ENCODE measurements around the gene TESK2. TPM values are rescaled to one million over a fixed set of nuclear protein-coding genes. Genes with fewer than 3 reads are reported as not detected.
"Not testable (repeated sequence)": the region's sequence is repeated elsewhere in the genome, so short reads cannot be mapped to it uniquely, and the experiment has no call there.

The TESK2 gene
- total RNA-seq, 1 donor from 2014 or later, result 6.0 TPM

DNA sequence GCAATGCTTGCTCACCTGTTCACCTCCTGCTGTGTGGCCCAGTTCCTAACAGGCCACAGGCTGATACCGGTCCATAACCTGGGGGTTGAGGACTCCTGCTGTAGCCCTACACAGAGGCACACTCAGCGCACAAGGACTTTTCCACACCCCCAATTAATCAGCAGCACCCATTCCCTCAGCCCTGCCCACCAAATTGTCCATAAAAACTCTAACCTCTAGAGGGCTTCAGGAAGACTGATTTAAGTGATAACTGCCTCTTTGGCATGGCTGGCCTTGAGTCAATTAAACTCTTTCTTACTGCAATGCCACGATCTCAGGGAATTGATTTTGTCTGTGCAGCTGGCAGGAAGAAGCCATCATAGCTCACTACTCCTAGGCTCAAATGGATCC, 79.5 kb downstream of the TESK2 start:
- no peak for DNase-seq (ENCODE audit: low spot score)

DNA sequence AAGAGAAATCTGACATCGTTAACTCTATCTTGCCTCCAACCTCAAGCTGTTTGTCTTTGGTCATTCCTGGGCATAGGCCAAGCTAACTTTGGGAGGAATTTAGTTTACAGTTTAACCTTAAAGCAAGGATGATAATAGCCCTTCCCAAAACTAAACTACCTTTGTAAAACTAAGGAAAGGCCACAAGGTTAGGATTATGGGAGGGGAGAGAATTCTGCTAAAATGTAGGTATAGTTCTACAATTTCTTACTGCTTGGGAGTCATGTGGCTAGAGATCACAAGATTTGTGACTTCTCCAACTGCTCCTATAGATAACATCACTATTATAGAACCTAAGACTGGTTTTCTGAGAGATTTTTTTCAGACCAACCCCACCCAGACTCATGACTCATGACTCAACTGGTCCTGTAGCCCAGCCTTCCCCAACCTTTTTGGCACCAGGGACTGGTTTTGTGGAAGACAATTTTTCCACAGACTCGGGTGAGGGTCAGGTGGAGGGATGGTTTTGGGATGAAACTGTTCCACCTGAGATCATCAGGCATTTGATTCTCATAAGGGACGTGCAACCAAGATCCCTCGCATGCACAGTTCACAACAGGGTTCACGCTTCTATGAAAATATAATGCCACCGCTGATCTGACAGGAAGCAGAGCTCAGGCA, 80.0 kb downstream of the TESK2 start:
- no peak for DNase-seq (ENCODE audit: low spot score)

DNA sequence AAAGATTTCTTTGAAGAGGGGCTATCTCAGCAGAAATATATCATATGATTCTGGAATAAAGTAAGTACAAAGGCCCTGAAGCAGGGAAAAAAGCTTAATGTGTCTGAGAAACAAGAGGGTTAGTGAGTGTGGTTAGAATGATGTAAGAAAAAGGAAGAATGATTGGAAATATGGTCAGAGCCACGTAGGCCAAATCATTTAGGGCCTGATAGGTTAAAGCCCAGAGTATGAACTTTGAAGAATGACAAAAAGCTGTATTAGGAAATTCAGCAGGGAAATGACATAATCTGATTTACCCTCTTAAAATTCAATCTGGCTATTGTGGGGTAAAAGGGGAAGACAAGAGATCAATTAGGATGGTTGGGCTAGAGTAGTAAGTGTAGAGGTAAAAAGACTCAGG, 81.7 kb downstream of the TESK2 start:
- no peak for DNase-seq (ENCODE audit: low spot score)

DNA sequence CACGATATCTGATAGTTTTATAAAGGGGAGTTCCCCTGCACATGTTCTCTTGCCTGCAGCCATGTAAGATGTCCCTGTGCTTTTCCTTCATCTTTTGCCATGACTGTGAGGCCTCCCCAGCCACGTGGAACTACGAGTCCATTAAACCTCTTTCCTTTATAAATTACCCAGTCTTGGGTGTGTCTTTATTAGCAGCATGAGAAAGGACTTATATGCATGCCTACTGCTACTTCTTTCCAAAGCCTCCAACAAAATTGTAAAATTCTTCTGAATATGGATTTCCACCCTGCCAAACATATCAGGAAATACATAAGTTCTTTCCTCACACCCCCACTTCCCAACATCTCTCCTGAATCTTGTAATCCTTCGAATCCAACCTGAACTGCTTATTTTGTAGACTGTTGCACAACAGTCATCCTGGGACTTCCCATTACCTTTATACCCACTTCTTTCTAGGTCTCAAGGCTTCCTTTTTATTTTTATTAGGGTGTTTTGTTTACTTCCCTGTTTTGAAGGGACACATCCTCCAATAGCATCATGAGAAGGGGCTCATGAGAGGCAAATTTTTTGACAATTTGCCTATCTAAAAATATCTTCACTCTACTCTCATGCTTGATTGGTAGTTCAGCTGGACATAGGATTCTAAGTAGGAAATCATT, 83.2 kb downstream of the TESK2 start:
- DNase-seq (ENCODE audit: low spot score), result no peak

- no peak for DNase-seq (ENCODE audit: low spot score)
Observed at GRCh38 chr1:45405636-45406035, 85.3 kb downstream of the TESK2 start.

DNA sequence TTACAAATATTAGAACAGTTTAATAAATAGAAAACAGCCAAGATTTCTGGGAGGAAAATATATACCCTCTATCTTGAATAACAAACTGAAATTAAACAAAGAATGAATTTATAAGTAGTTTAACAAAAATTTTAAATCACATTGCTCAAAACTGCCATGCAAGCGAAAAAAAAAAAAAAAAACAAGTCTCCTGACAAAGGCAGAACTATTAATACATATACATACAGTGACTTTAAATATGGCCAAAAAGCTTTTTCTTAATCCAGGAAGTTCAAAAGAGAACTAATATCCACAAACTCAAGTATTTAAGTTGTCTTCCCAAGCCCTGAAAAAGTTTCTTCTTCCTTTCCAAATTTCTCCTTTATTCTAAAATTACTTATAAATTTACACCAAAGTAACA, 87.2 kb downstream of the TESK2 start:
- DNase-seq (ENCODE audit: low spot score), result no peak

GRCh38 chr1:45403298-45403697, 87.7 kb downstream of the TESK2 start:
- no peak for DNase-seq (ENCODE audit: low spot score)

DNA sequence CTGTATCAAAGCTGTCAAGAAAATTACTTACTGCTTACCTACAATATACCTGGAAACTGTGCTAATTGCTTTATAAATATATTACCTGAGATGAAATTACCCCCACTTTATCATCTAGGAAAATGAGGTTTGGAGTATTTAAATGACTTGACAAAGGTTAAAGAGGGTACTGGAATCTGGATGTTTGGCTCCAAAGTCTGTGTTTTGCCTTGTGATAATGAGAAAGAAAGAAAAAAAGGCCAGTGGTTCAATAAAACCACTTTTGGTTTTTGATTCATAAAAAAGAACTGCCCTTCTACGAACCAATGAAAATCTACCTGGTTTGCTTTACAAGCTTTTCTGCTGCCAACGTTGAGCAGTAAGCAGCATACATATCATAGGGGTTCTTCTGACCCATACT, 89.4 kb downstream of the TESK2 start:
- DNase-seq (ENCODE audit: low spot score), result no peak

- no peak for DNase-seq (ENCODE audit: low spot score)
Observed at GRCh38 chr1:45400049-45400448, 90.9 kb downstream of the TESK2 start.

DNA sequence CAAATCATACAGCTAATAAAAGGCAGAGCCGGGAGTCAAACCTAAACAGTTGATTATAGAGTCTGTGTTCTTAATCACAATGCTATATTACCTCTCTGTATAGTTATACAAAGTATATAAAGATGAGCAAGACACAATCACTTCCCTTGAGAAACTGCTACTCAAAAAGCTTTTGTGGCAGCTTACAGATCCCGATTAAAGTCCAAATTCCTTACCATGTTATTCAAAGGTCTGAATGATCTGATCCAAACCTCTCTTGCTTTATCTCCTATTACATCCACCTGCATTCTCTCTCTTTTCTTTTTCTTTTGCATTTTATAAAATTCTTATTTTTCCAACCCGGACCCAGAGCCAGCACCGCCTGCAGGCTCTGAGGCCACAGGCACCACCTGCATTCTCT, 93.7 kb downstream of the TESK2 start:
- no peak for DNase-seq (ENCODE audit: low spot score)

DNA sequence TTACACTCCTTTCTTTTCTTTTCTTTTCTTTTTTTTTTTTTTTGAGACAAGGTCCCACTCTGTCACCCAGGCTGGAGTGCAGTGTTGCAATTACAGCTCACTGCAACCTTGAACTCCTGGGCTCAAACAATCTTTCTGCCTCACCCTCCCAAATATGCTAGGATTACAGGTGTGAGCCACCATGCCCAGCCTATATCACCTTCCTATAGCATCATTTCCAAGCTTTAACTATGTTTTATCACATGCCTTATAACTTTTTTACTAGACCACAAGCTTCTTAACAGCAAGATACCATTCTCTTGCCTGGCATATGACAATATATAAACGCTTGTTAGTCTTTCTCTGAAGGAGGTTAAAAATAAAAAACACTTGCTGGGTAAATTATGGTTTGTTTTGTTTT, 95.4 kb downstream of the TESK2 start:
- DNase-seq (ENCODE audit: low spot score), result no peak

DNA sequence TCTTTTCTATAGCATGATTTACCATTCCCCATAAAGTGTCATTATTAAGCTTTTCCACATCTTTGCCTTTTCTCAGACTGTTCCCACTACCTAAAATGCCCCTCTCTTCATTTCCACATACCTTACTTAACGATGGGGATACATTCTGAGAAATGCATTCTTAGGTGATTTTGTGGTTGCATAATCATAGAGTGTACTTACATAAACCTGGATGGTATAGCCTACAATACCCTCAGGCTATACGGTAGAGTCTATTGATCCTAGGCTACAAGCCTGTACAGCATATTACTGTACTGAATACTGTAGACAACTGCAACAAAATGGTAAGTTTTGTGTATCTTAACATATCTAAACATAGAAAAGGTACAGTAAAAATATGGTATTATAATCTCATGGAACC, 95.9 kb downstream of the TESK2 start:
- DNase-seq (ENCODE audit: low spot score), result no peak

GRCh38 chr1:45394342-45394741, 96.6 kb downstream of the TESK2 start:
- no peak for DNase-seq (ENCODE audit: low spot score)

DNA sequence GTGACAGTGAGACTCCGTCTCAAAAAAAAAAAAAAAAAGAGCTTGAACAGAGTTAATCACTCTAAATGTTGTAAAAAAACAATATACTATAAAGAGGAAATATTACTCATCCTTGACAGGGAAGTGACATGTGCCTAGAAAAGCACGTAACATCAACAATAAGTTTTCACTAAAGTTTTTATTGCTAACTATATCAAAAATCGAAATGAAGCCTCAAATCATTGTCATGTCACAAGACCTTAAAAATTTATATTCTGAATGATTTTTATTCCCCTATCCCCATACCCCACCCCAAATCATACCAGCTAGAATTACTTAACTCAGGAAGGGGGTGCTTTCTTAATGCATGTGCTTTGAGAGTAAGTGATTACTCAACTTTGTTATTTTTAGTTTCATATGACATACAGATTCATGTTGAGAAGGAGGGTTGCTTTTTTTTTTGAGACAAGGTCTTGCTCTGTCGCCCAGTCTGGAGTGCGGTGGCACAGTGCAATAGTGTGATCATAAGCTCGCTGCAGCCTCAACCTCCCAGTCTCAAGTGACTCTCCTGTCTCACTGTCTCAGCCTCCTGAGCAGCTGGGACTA, 97.2 kb downstream of the TESK2 start:
- DNase-seq (ENCODE audit: low spot score), result no peak

DNA sequence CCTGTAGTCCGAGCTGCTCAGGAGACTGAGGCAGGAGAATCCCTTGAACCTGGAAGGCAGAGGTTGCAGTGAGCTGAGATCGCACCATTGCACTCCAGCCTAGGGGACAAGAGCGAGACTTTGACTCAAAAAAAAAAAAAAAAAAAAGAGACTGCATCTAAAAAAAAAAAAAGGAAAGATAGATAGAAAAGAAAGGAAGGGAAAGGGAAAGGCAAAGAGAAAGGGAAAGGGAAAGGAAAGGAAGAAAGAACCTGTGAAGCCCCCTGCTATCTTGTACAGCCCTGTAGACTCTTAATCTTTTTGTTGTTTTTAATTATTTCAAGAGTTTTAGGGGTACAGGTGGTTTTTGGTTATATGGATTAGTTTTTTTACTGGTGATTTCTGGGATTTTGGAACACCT, 104.7 kb downstream of the TESK2 start:
- no peak for DNase-seq (ENCODE audit: low spot score)

DNA sequence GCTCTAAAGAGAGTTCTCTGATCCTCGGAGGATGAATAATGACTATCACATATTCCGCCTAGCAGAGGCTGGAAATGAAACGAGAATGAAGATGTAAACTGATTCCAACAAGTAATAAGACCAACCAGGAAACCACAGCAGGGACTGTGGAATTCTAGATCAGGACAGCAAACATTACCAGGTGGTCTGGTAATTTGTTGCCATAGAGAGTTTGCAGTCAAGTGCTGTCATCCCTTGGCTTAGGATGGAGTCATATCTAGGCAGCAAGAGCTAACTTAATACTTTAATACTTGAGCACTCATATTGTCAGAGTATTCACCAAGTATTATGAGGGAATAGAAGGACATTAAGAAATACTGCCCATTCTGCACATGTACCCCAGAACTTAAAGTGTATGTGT, 105.7 kb downstream of the TESK2 start:
- DNase-seq (ENCODE audit: low spot score), result no peak

GRCh38 chr1:45384213-45384612, 106.8 kb downstream of the TESK2 start:
- not testable (repeated sequence) for DNase-seq (ENCODE audit: low spot score)

- DNase-seq (ENCODE audit: low spot score), result no peak
Observed at GRCh38 chr1:45383191-45383590, 107.8 kb downstream of the TESK2 start.

- DNase-seq (ENCODE audit: low spot score), result no peak
Observed at GRCh38 chr1:45381243-45381642, 109.7 kb downstream of the TESK2 start.

DNA sequence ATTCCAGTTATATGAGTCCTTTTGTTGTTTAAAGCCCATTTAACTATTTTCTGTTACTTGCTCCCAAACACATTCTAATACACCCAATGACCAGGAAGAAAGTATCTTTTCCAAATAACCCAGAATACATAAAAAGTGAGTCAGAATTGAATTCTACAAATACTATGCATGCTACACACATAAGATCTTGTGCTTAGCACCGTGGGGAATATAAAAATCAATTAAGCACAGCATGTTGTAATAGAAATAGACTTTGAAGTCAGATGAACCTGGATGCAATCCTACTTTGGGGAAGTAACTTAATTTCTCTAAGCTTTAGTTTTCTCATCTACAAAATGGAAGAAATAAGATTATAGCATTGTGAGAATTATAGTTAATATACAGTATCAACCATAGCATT, 110.2 kb downstream of the TESK2 start:
- no peak for DNase-seq (ENCODE audit: low spot score)

GRCh38 chr1:45380125-45380524, 110.8 kb downstream of the TESK2 start:
- no peak for DNase-seq (ENCODE audit: low spot score)

DNA sequence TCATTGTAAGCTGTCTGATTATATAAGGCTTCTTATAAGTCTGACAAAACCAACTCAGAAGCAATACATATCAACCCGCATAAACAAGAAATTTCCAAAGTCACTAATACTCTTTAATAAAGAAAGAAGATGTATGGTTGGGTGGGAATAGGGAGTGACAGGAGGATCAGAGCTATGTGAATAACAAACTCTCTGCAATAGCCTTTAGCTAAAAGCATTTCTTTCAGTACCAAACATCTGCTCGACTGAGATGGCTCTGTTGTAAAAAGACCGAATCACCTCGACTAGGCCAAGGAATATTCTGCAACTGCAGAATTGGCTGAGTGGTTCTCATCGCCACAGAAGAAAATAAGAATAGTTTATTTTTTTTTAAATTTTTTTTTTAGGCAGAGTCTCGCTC, 111.4 kb downstream of the TESK2 start:
- DNase-seq (ENCODE audit: low spot score), result no peak

DNA sequence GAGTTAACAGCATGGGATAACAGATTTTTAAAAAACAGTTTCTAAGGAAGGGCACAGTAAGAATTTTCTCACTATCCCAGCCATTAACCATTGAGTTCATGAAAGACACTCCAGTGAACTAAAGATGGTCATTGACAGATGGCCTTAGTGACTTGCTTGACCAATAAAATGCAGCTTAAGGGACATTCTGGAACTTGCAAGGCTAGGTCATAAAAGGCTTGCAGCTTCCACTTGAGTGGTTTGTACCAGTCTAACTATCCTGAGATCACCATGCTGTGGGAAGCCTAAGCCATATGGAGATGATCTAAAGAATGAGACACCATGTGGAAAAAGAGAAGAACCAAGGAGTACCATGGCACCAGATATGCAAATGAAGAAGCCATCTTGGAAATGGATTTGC, 112.8 kb downstream of the TESK2 start:
- DNase-seq (ENCODE audit: low spot score), result no peak
